IMR-90 (cell line): ENCODE results near the gene CARNS1. TPM values are rescaled to one million over a fixed set of nuclear protein-coding genes. Genes with fewer than 3 reads are reported as not detected.

Experiments
- ATAC-seq: fragments of 200-7000 bp; cut with Tn5 transposase; 2 replicates; pipeline ENCODE4 v1.9.1; 2020; ENCODE audit warnings: low read depth, mild to moderate bottlenecking, moderate library complexity
- BruUV-seq: library from RNA; stranded (reverse); fragments of 400-500 nt; replicated peaks from 2 replicates; lab custom pipeline; 2021; lab: Mats Ljungman, UMichigan
- CTCF ChIA-PET: fragments of 300-600 bp; formaldehyde crosslinking; extraction: SDS; loops from one replicate; lab custom pipeline; 2021; ENCODE audit warnings: antibody characterized with exemption; lab: Yijun Ruan, JAX
- POLR2A ChIA-PET: fragments of 300-600 bp; sonication (Branson Sonifier 250); formaldehyde crosslinking; loops from one replicate; lab custom pipeline; 2022; ENCODE audit warnings: antibody characterized with exemption; ENCODE audit not compliant: unreplicated experiment; lab: Charles Lee
- DNase-seq: peaks from one replicate; pipeline ENCODE4 v3.0.0; 2013
- H2AFZ ChIP-seq: replicated peaks from 2 replicates; pipeline ENCODE3; 2013; ENCODE audit warnings: low read length, mild to moderate bottlenecking; ENCODE audit not compliant: poor library complexity
- H2AK5ac ChIP-seq: 2 replicates; pipeline ENCODE4 v1.6.1; 2013; ENCODE audit warnings: low read depth, low read length, inconsistent platforms
- H2AK9ac ChIP-seq: replicated peaks from 2 replicates; pipeline ENCODE3; 2013; ENCODE audit warnings: mild to moderate bottlenecking, low read depth, low read length, moderate library complexity; ENCODE audit not compliant: poor library complexity
- H2BK120ac ChIP-seq: 2 replicates; pipeline ENCODE4 v1.6.1; 2013; ENCODE audit warnings: low read depth, low read length, inconsistent platforms
- H2BK15ac ChIP-seq: 3 replicates; pipeline ENCODE4 v1.6.1; 2013; ENCODE audit warnings: low read depth, low read length, inconsistent platforms
- H2BK20ac ChIP-seq: 2 replicates; pipeline ENCODE4 v1.6.1; 2013; ENCODE audit warnings: low read depth, mild to moderate bottlenecking, inconsistent platforms, low read length, moderate library complexity
- H2BK5ac ChIP-seq: 2 replicates; pipeline ENCODE4 v1.6.1; 2013; ENCODE audit warnings: mild to moderate bottlenecking, low read depth, low read length, inconsistent platforms; ENCODE audit not compliant: poor library complexity, severe bottlenecking
- H3K14ac ChIP-seq: replicated peaks from 2 replicates; pipeline ENCODE4 v1.6.1; 2013; ENCODE audit warnings: low read depth, low read length, inconsistent platforms
- H3K18ac ChIP-seq: 2 replicates; pipeline ENCODE4 v1.6.1; 2013; ENCODE audit warnings: low read depth, low read length, control low read depth
- H3K23ac ChIP-seq: 2 replicates; pipeline ENCODE4 v1.6.1; 2013; ENCODE audit warnings: low read depth, low read length, inconsistent platforms
- H3K27ac ChIP-seq: 2 replicates; pipeline ENCODE4 v1.5.1; 2013; ENCODE audit warnings: mild to moderate bottlenecking, control low read depth, low read length; ENCODE audit not compliant: insufficient read depth
- H3K27me3 ChIP-seq: 2 replicates; pipeline ENCODE4 v1.6.1; 2013; ENCODE audit warnings: low read length; ENCODE audit not compliant: control insufficient read depth, insufficient read depth
- H3K36me3 ChIP-seq: 2 replicates; pipeline ENCODE4 v1.6.1; 2013; ENCODE audit warnings: low read length, mixed read lengths; ENCODE audit not compliant: control insufficient read depth, insufficient read depth
- H3K4ac ChIP-seq: 2 replicates; pipeline ENCODE4 v1.6.1; 2013; ENCODE audit warnings: low read depth, low read length, inconsistent platforms
- H3K4me1 ChIP-seq: 2 replicates; pipeline ENCODE4 v1.6.1; 2013; ENCODE audit warnings: low read length, mixed read lengths; ENCODE audit not compliant: control insufficient read depth, insufficient read depth
- H3K4me2 ChIP-seq: 2 replicates; pipeline ENCODE4 v1.6.1; 2013; ENCODE audit warnings: low read depth, mild to moderate bottlenecking, control low read depth, low read length, moderate library complexity
- H3K4me3 ChIP-seq: 2 replicates; pipeline ENCODE4 v1.5.1; 2013; ENCODE audit warnings: low read depth, mild to moderate bottlenecking, control low read depth, low read length, moderate library complexity; ENCODE audit not compliant: insufficient read depth
- H3K56ac ChIP-seq: 2 replicates; pipeline ENCODE4 v1.6.1; 2013; ENCODE audit warnings: low read length, inconsistent platforms; ENCODE audit not compliant: insufficient read depth; ENCODE audit errors: extremely low read depth
- H3K79me1 ChIP-seq, 2 experiments: 2 replicates each; pipeline ENCODE4 v1.6.1; 2013; ENCODE audit warnings: low read length in 2 of 2, inconsistent platforms in 1 of 2, low read depth in 1 of 2
- H3K9ac ChIP-seq: 2 replicates; pipeline ENCODE4 v1.6.1; 2013; ENCODE audit warnings: low read depth, low read length, control low read depth
- H3K9me1 ChIP-seq: 2 replicates; pipeline ENCODE4 v1.6.1; 2013; ENCODE audit warnings: low read length, inconsistent platforms; ENCODE audit not compliant: insufficient read depth
- H3K9me3 ChIP-seq: 2 replicates; pipeline ENCODE4 v1.6.1; 2013; ENCODE audit warnings: low read length; ENCODE audit not compliant: control insufficient read depth, insufficient read depth
- H4K20me1 ChIP-seq: 2 replicates; pipeline ENCODE4 v1.6.1; 2013; ENCODE audit warnings: low read length, inconsistent platforms; ENCODE audit not compliant: insufficient read depth
- H4K5ac ChIP-seq: 2 replicates; pipeline ENCODE4 v1.6.1; 2013; ENCODE audit warnings: mild to moderate bottlenecking, low read depth, low read length, control low read depth
- H4K8ac ChIP-seq, 2 experiments: 2 replicates each; pipeline ENCODE4 v1.6.1; 2013; ENCODE audit warnings: low read depth in 2 of 2, low read length in 2 of 2, control low read depth in 1 of 2, inconsistent platforms in 1 of 2
- H4K91ac ChIP-seq: 2 replicates; pipeline ENCODE4 v1.6.1; 2013; ENCODE audit warnings: low read depth, low read length, inconsistent platforms; ENCODE audit not compliant: insufficient read depth
- BHLHE40 ChIP-seq: fragments of 150-350 bp; IDR thresholded peaks from 2 replicates; pipeline ENCODE4 v1.6.1; 2016; ENCODE audit warnings: mild to moderate bottlenecking, low read depth, low read length
- CEBPB ChIP-seq: IDR thresholded peaks from 2 replicates; pipeline ENCODE4 v1.6.1; 2012; ENCODE audit warnings: low read depth, low read length, improper control_type of control experiment
- CHD1 ChIP-seq: IDR thresholded peaks from 2 replicates; pipeline ENCODE4 v1.6.1; 2012; ENCODE audit warnings: low read depth, low read length, improper control_type of control experiment
- CTCF ChIP-seq: conservative IDR thresholded peaks from 2 replicates; pipeline ENCODE4 v1.5.1; 2012; ENCODE audit warnings: mild to moderate bottlenecking, low read depth, low read length, improper control_type of control experiment
- ELK1 ChIP-seq: fragments of 150-350 bp; IDR thresholded peaks from 2 replicates; pipeline ENCODE4 v1.6.1; 2016; ENCODE audit warnings: low read depth, mild to moderate bottlenecking, low read length, moderate library complexity, borderline replicate concordance
- FOS ChIP-seq: fragments of 150-350 bp; IDR thresholded peaks from 2 replicates; pipeline ENCODE4 v1.6.1; 2016; ENCODE audit warnings: low read depth, low read length
- MAFK ChIP-seq: IDR thresholded peaks from 2 replicates; pipeline ENCODE4 v1.6.1; 2012; ENCODE audit warnings: low read depth, low read length, improper control_type of control experiment
- MAZ ChIP-seq: IDR thresholded peaks from 2 replicates; pipeline ENCODE4 v1.6.1; 2012; ENCODE audit warnings: low read depth, mild to moderate bottlenecking, low read length, improper control_type of control experiment, moderate library complexity, borderline replicate concordance
- MXI1 ChIP-seq: IDR thresholded peaks from 2 replicates; pipeline ENCODE4 v1.6.1; 2012; ENCODE audit warnings: low read depth, mild to moderate bottlenecking, low read length, moderate library complexity, borderline replicate concordance
- NFE2L2 ChIP-seq: fragments of 150-350 bp; IDR thresholded peaks from 2 replicates; pipeline ENCODE4 v1.6.1; 2016; ENCODE audit warnings: low read depth, mild to moderate bottlenecking, low read length
- POLR2A ChIP-seq: IDR thresholded peaks from 2 replicates; pipeline ENCODE4 v1.6.1; 2012; ENCODE audit warnings: mild to moderate bottlenecking, low read depth, low read length
- RAD21 ChIP-seq: IDR thresholded peaks from 2 replicates; pipeline ENCODE4 v1.6.1; 2012; ENCODE audit warnings: low read length, improper control_type of control experiment
- RCOR1 ChIP-seq: IDR thresholded peaks from 2 replicates; pipeline ENCODE4 v1.6.1; 2012; ENCODE audit warnings: mild to moderate bottlenecking, low read length, improper control_type of control experiment; ENCODE audit not compliant: insufficient replicate concordance
- RFX5 ChIP-seq: IDR thresholded peaks from 2 replicates; pipeline ENCODE4 v1.8.0; 2012; ENCODE audit warnings: low read depth, mild to moderate bottlenecking, low read length, moderate library complexity
- SMC3 ChIP-seq: fragments of 150-350 bp; IDR thresholded peaks from 2 replicates; pipeline ENCODE4 v1.6.1; 2016; ENCODE audit warnings: low read depth, mild to moderate bottlenecking, antibody characterized with exemption, low read length, moderate library complexity
- USF2 ChIP-seq: fragments of 150-350 bp; IDR thresholded peaks from 2 replicates; pipeline ENCODE4 v1.6.1; 2017; ENCODE audit warnings: mild to moderate bottlenecking, antibody characterized with exemption, low read length, low read depth
- WGBS, 2 experiments: methylation state at CpG; one replicate each; pipeline versions ENCODE4 v1.1.5 to v1.1.7; 2013; ENCODE audit warnings: missing lambda C conversion rate in 2 of 2; ENCODE audit not compliant: insufficient read length in 1 of 2; ENCODE audit errors: extremely low coverage in 2 of 2; 5-methylcytosine and 5-hydroxymethylcytosine counted together
- dilution Hi-C: fragments of 300-500 bp; cut with HindIII; formaldehyde crosslinking; loops from one replicate; pipeline ENCODE4 v1.14.3; 2018; ENCODE audit warnings: low sequenced_read_pairs; ENCODE audit not compliant: unreplicated experiment
- in situ Hi-C: fragments of 300-500 bp; cut with MboI; formaldehyde crosslinking; loops from 3 replicates; pipeline ENCODE4 v1.14.3; 2019; ENCODE audit warnings: low sequenced_read_pairs, inconsistent platforms, mixed read lengths
- intact Hi-C: fragments of 100-400 bp; cut with micrococcal nuclease; formaldehyde crosslinking; loops from 2 replicates; pipeline ENCODE4 v1.10.0; 2022
- polyA plus RNA-seq, 3 experiments: library from polyadenylated mRNA; depleted of rRNA; stranded (reverse); fragments of >200 nt; gene quantifications; 2 replicates each; pipeline ENCODE4 v1.2.3, GENCODE V29; 2012; ENCODE audit warnings: low replicate concordance in 1 of 3
- total RNA-seq: library from RNA; depleted of rRNA; stranded (reverse); fragments of >200 nt; gene quantifications from 2 replicates; pipeline ENCODE4 v1.2.3, GENCODE V29; 2012

The CARNS1 gene
- total and polyA plus RNA-seq, 2 of the 4 experiments (the other 2 are of a cell fraction) = under 0.01 to 0.32 TPM

GRCh38 chr11:67469508-67469811, 54.0 kb downstream of the CARNS1 start:
- peaks cover 4% of the 10 kb centered on the region for H3K4me1 ChIP-seq
- H4K91ac ChIP-seq = peak overlapping the region; percentile 93
- H3K14ac ChIP-seq = peak overlapping the region; percentile 98
- no peak for TF ChIP-seq USF2
- TF ChIP-seq FOS = no peak
- no peak for TF ChIP-seq MXI1
- TF ChIP-seq RCOR1 = no peak
- TF ChIP-seq BHLHE40 = no peak
- TF ChIP-seq SMC3 = no peak
- TF ChIP-seq RAD21 = no peak
- no peak for TF ChIP-seq ELK1
- TF ChIP-seq MAZ = no peak
- TF ChIP-seq CTCF = no peak
- no peak for TF ChIP-seq POLR2A
- TF ChIP-seq RFX5 = no peak
- no peak for TF ChIP-seq CEBPB
- no peak for TF ChIP-seq CHD1
- TF ChIP-seq NFE2L2 = no peak
- TF ChIP-seq MAFK = no peak
- CTCF ChIA-PET = interaction anchor here (0.7 to 1.5 kb wide), 2 partner anchors 68 to 117 kb away, joined by 3 read pairs; partner anchors contain the start of gene PPP1CA
- H3K4me3 ChIP-seq = peak overlapping the region; percentile 45
- H3K27ac ChIP-seq = peak overlapping the region; percentile 38
- in situ Hi-C loops (no loop called here), dilution Hi-C loops (no loop called here), intact Hi-C loops (no loop called here)
- peak overlapping the region; percentile 35 for H2BK5ac ChIP-seq
- H4K5ac ChIP-seq = peak overlapping the region; percentile 60
- no TSS peak for BruUV-seq
- peak overlapping the region; percentile 42 for H3K56ac ChIP-seq
- WGBS, 2 experiments = 13% methylated on average over 6 of the region's 9 CpGs; no CpG with 5 or more reads in 1 of the 2 experiments
- peak overlapping the region; percentile 94 for H3K4ac ChIP-seq
- peak overlapping the region; percentile 74 for H3K4me2 ChIP-seq
- no peaks in the 10 kb centered on the region for H4K20me1 ChIP-seq
- peak overlapping the region; percentile 100 for H2AFZ ChIP-seq
- H3K9ac ChIP-seq = peak overlapping the region; percentile 71
- H2BK120ac ChIP-seq = peak overlapping the region; percentile 61; the same call in 1 of the 2 replicates
- H3K9me3 ChIP-seq = no peaks in the 10 kb centered on the region
- ATAC-seq (no peak), DNase-seq (no peak)
- H3K18ac ChIP-seq = peak overlapping the region; percentile 16
- H3K23ac ChIP-seq = peak overlapping the region; percentile 86
- no peak overlapping the region for H2BK15ac ChIP-seq
- peaks cover 3% of the 10 kb centered on the region for H3K27me3 ChIP-seq
- peaks cover 2% of the 10 kb centered on the region; the same call in 1 of the 2 replicates for H3K36me3 ChIP-seq
- peak overlapping the region; percentile 100 for H4K8ac ChIP-seq
- POLR2A ChIA-PET = interaction anchor here (0.6 to 1.3 kb wide), 2 partner anchors 20 to 68 kb away, joined by 3 to 4 read pairs; partner anchors contain the start of gene PPP1CA
- H2AK5ac ChIP-seq = peak overlapping the region; percentile 87; the same call in 1 of the 2 replicates
- H2BK20ac ChIP-seq = no peak overlapping the region; the same call in 1 of the 2 replicates
- peaks cover 9% of the 10 kb centered on the region for H3K9me1 ChIP-seq
- H3K79me1 ChIP-seq = peaks cover 4 to 19% of the 10 kb centered on the region in 2 experiments; a peak in 2 of 4 replicates
- H2AK9ac ChIP-seq = peak overlapping the region; percentile 94
